Adrenal gland (tissue), 5 donors: ENCODE results near the gene HADHB.
A peak's percentile ranks its signal among the peaks of the same experiment; 100 is the strongest.

Experiments used
- CTCF ChIP-seq, 6 experiments: fragments of 450-650 bp in 4 of 6; fragments of 200-600 bp in 2 of 6; sonication (generic) in 1 of 6; IDR thresholded peaks; 1 replicate in 5 of 6; 2 replicates in 1 of 6; pipeline versions ENCODE4 v1.5.1 to v1.8.0; 2016 to 2021; ENCODE audit warnings: antibody characterized with exemption in 6 of 6, mild to moderate bottlenecking in 2 of 6, moderate library complexity in 1 of 6
- POLR2A ChIP-seq, 2 donors: fragments of 450-650 bp; IDR thresholded peaks; one replicate each; pipeline ENCODE4 v1.6.1; 2017; ENCODE audit warnings: antibody characterized with exemption in 2 of 2, mild to moderate bottlenecking in 2 of 2, moderate library complexity in 1 of 2
- donor health status: DM: no; HTN: no; CAD: no.

- peak in 2 of 6 experiments; percentile 15 to 23 for TF ChIP-seq CTCF (IDR thresholded peaks at IDR 0.05)
- no peak for TF ChIP-seq POLR2A (IDR thresholded peaks at IDR 0.05)
These were observed 29.4 kb downstream of the HADHB start for GRCh38 chr2:26274058-26274613.
